NCI-H2107 treated with DMSO at 0.1 percent for 48 hours (cell line): ENCODE measurements around the gene P2RY6.
A peak's percentile ranks its signal among the peaks of the same experiment; 100 is the strongest.

Experiments
- DNase-seq: peaks from one replicate; lab custom pipeline; 2025; ENCODE audit not compliant: unreplicated experiment; lab: John Stamatoyannopoulos, UW

P2RY6 gene

DNA sequence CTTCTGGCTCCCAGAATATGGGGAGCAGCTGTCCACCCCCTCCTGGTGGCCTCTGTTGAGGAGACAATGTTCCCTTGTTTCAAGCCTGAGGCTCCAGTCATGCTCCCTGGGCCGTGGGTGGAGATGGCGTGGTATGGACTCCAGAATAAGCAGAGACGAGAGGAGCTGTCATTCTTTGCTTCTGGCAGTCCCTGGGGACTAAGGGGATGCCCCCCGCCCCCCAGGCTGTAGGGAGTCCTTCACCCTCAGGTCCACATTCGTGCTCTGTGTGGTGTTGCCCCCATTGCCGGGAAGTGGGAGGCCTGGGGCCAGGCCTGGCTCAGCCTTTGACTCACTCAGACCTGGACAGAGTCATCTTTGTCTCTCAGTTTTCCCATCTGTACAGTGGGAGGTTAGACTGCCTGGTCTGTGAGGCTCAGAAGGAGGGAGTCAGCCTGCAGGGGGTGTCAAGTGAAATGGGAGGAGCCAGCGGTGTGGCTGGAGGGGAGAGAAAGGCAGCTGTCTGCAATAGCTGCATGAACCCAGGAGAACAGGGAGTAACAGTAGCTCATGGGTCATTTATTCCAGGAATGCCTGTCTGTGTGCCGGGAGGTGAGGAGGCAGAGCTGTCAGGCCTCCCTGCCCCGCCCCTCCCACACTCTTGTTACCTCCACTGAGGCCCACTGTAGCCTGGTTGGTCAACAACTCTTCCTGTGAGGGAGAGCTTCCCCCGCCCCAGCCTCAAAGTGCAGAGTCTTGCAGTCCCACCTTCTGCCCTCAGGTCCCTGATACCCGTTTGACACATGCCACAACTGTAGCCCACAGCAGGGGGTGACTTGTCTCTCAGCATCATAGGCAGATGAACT is 42.2 kb downstream of the P2RY6 start:
- peak; percentile 23 for DNase-seq

- DNase-seq = no peak
Measured at GRCh38 chr11:73315293-73316020, 43.3 kb downstream of the P2RY6 start.

DNA sequence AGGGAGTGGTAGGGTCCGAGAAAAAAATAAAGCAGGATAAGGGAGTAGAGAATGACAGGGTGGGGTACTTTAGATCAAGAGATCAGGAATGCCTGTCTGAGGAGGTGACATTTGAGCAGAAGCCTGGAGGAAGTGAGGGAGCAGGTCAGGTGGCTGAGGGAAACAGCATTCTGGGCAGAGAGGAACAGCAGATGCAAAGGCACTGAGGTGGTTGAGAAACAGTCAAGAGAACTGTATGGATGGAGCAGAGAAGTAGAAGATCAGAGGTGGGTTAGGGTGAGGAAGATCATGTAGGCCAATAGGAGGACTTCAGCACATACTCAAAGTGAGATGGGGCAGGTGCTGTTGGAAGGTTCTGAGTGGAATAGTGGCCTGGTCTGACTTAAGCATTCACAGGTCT is 44.3 kb downstream of the P2RY6 start:
- no peak for DNase-seq

GRCh38 chr11:73317373-73317772 is 45.2 kb downstream of the P2RY6 start:
- DNase-seq = no peak

DNA sequence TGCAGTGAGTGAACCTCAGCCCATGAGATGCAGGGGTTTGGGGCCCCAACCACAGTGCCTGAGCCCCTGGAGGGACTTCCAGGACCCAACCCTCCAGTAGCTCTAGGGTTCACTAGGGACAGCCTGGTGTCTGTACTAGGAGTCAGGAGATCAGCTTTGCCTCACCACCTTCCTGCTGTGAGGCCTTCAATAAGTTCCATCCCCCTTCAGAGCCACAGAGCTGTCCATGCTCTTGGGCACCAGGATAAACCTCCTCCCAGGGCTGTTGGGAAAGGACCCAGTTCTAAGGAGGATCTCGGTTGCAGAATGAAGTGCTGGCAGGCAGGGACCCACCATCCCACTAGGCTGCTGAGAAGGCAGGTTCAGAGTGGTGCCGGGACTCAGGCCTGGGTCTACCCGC is 45.7 kb downstream of the P2RY6 start:
- DNase-seq = no peak

DNA sequence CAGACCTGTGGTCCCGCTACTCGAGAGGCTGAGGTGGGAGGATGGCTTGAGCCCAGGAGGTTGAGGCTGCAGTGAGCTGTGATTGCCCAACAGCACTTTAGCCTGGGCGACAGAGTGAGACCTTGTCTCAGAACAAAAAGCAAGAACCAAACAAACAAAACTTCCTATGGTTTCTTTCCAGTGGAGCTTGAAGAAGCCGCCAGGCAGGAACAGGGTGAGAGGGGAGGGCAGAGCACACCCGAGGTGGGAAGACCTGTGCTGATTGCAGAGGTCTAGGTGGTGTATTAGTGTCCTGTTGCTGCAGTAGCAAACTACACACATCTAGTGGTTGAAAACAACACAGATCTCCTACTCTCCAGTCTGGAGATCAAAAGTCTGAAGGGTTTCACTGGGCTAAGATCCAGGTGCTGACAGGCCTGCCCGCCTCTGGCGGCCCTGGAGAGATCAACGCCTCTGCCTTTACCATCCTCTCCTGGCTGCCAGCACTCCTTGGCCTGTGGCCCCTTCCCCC is 46.4 kb downstream of the P2RY6 start:
- DNase-seq = no peak

DNA sequence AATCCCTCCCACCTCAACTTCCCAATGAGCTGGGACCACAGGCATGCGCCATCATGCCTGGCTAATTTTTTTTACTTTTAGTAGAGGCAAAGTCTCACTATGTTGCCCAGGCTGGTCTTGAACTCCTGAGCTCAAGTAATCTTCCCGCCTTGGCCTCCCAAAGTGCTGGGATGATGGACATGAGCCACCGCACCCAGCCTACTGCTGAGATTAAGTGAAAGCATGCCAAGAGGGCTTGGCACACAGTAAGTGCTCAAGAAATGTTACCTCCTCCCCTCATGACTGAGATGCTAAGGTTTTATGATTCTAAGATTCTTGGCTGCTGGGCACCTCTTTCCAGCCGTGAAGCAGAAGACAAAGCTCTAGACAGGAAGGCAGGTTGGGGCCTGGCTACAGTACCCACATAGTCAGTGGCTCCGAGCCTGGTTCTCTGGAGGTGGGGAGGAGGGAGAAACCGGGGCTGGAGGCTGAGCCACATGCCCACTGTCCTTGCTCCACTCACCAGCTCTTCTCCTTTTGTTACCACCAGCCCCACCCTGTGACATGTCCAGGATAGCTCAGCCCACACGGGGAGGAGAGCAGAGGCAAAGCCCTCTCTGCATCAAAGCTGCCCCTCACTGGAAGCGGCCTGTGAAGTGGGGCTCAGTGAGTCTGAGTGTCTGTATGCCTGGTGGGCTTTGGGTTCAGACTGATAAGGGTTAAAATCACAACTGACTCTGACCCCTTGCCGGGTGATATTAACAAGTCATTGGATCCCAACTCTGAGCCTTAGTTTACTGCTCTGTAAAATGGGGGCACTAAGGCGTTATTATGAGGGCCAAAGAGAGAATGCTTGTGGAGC is 48.8 kb downstream of the P2RY6 start:
- no peak for DNase-seq

- DNase-seq = no peak
Measured at GRCh38 chr11:73321604-73322381, 49.7 kb downstream of the P2RY6 start.

- no peak for DNase-seq
Measured at GRCh38 chr11:73322382-73323306, 50.5 kb downstream of the P2RY6 start.

DNA sequence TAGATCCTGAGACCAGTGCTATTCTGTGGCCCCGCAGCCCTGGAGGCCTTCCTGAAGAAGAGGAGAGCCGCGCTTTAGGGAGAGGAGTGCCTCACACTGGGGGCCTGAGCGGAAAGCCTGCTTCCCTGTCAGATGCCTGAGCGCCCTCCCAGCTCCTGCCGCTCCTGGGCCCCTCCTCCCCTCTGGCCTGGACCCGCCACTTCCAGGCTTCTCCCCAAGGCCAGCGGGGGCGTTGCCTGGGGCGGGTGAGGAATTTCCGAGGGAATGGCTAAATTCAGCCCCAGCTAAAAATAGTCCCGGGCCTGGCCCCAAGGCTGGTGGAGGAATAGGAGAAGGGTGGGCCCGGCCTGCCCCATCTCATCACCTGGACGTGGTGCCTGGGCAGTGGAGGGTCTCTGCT is 51.3 kb downstream of the P2RY6 start:
- DNase-seq = no peak

GRCh38 chr11:73324116-73324515 is 52.0 kb downstream of the P2RY6 start:
- DNase-seq = no peak

GRCh38 chr11:73324665-73325035 is 52.5 kb downstream of the P2RY6 start:
- no peak for DNase-seq

DNA sequence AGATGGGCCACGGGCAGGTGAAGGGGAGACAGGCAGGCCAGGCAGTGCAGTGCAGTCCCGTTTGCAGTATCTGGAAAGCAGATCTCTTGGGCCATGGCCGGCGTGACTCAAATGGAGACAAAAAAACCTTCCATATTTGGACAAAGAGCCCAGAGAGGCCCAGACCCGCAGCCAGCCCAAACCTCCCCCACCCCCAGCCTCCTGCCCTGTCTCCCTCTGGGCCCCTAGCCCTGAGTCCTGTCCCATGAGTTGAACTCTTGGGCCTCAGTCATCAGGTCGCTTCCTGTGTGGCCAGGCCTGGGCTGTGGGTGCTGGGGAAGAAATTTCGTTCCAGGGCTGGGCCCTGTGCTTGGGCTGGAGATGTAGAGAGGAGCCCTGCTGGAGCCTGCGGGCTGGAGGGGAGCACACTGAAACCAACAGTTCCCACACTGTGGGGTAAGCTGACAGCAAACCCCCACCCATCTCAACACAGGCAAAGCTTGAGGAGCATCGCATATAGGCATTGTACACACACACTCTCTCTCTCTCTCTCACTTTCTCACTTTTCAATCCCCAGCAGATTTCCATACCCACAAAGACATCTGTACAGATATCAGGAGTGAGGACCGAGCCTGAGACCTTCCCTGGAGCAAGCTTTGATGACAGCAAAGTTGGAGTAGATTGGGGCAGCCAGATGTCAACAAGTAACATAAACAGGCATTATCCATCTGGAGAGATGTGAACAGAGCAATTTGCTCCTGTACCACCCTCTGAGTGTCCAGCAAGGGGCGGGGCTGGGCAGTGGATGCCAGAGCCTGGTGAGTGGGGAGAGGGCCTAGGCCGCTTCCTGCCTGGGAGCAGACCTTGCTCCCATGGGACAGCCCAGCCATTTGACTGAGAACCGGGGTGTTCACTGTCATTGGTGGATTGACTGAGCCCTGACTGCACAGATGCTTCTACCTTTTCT is 53.2 kb downstream of the P2RY6 start:
- no peak for DNase-seq

- DNase-seq = no peak
Measured at GRCh38 chr11:73326929-73327811, 55.0 kb downstream of the P2RY6 start.

DNA sequence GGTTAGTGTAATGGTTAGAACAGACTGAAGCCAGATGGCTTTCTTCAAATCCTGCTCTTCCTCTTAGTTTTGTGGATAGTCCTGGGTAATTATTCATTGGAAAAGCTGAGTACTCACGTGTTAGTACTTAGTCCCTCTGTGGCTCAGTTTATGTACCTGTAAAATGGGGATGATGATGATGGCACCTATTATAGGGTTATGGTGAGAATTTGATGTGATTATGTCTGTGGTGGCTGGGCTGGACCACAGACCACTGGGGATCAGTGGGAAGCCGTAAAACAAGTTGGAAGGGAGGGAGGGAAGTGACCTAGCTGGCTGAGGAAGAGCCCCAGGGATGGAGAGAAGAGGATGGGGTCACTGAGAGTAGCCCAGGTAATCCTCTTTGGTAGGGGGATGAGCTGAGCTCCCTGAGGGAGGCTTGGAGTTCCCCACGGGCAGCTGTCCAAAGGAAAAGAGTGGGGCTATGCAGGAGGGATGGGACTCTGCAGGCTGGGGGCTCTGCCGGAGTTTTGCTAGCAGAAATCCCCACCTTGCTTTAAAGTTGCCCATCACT is 55.8 kb downstream of the P2RY6 start:
- no peak for DNase-seq

- no peak for DNase-seq
Measured at GRCh38 chr11:73330569-73331093, 58.5 kb downstream of the P2RY6 start.
